Measurements from ENCODE around the gene SUGCT. TPM values are rescaled to one million over a fixed set of nuclear protein-coding genes. Genes with fewer than 3 reads are reported as not detected.

Gene SUGCT
- polyA plus RNA-seq, 1 experiment, result 12.5 TPM

GRCh38 chr7:40604601-40605438 lies 470.0 kb downstream of the SUGCT start:
- CTCF ChIA-PET, result interaction anchor here (0.6 to 7.3 kb wide), 26 partner anchors 9 to 1100 kb away, joined by 3 to 97 read pairs (median 4); partner anchors contain the start of gene INHBA
- Histone ChIP-seq H3K27me3 (ENCODE audit: control insufficient read depth, insufficient read depth, low read length) (no peaks in the 10 kb centered on the region), H3K9me3 (ENCODE audit: control insufficient read depth, insufficient read depth, low read length) (peaks cover 4% of the 10 kb centered on the region; the same call in 1 of the 2 replicates), H3K4me3 (ENCODE audit: low read depth, low read length) (no peak overlapping the region), H3K27ac (ENCODE audit: low read depth, low read length) (no peak overlapping the region)
- peak; percentile 21 for DNase-seq (ENCODE audit: low read depth, low spot score)
- peak; percentile 84 for TF ChIP-seq CTCF (IDR thresholded peaks at IDR 0.05; ENCODE audit: low read depth, low read length)
- POLR2A ChIA-PET, result no interaction called here

GRCh38 chr7:40608321-40609075 lies 473.7 kb downstream of the SUGCT start:
- no peak overlapping the region for H3K4me3 ChIP-seq (ENCODE audit: low read depth, low read length)
- POLR2A ChIA-PET, result no interaction called here
- no peak for TF ChIP-seq CTCF (IDR thresholded peaks at IDR 0.05; ENCODE audit: low read depth, low read length)
- DNase-seq (ENCODE audit: low read depth, low spot score), result no peak
- no peaks in the 10 kb centered on the region for H3K27me3 ChIP-seq (ENCODE audit: control insufficient read depth, insufficient read depth, low read length)
- H3K9me3 ChIP-seq (ENCODE audit: control insufficient read depth, insufficient read depth, low read length), result no peaks in the 10 kb centered on the region
- no peak overlapping the region for H3K27ac ChIP-seq (ENCODE audit: low read depth, low read length)
- CTCF ChIA-PET, result interaction anchor here (5.6 to 7.3 kb wide), 2 partner anchors 279 to 376 kb away, joined by 67 to 97 read pairs; no protein-coding TSS in a partner anchor

GRCh38 chr7:40610461-40610860 lies 475.7 kb downstream of the SUGCT start:
- CTCF ChIA-PET, result interaction anchor here (1.0 to 7.3 kb wide), 2 partner anchors 281 to 1095 kb away, joined by 4 to 97 read pairs; no protein-coding TSS in a partner anchor

GRCh38 chr7:40611095-40611871 lies 476.5 kb downstream of the SUGCT start:
- ChIA-PET CTCF (interaction anchor here (0.7 to 7.3 kb wide), 4 partner anchors 77 to 1094 kb away, joined by 3 to 97 read pairs (median 4); no protein-coding TSS in a partner anchor), POLR2A (no interaction called here)
- no peak overlapping the region for H3K27ac ChIP-seq (ENCODE audit: low read depth, low read length)
- no peak for TF ChIP-seq CTCF (IDR thresholded peaks at IDR 0.05; ENCODE audit: low read depth, low read length)
- H3K27me3 ChIP-seq (ENCODE audit: control insufficient read depth, insufficient read depth, low read length), result no peaks in the 10 kb centered on the region
- H3K9me3 ChIP-seq (ENCODE audit: control insufficient read depth, insufficient read depth, low read length), result no peaks in the 10 kb centered on the region
- DNase-seq (ENCODE audit: low read depth, low spot score), result no peak
- H3K4me3 ChIP-seq (ENCODE audit: low read depth, low read length), result no peak overlapping the region

More at GRCh38 chr7:40610461-40610860, 475.7 kb downstream of the SUGCT start:
- no peak overlapping the region for H3K27ac ChIP-seq (ENCODE audit: low read depth, low read length)
- H3K27me3 ChIP-seq (ENCODE audit: control insufficient read depth, insufficient read depth, low read length), result no peaks in the 10 kb centered on the region
- no peak for DNase-seq (ENCODE audit: low read depth, low spot score)
- no peaks in the 10 kb centered on the region for H3K9me3 ChIP-seq (ENCODE audit: control insufficient read depth, insufficient read depth, low read length)
- POLR2A ChIA-PET, result no interaction called here
- H3K4me3 ChIP-seq (ENCODE audit: low read depth, low read length), result no peak overlapping the region
- no peak for TF ChIP-seq CTCF (IDR thresholded peaks at IDR 0.05; ENCODE audit: low read depth, low read length)

Data from AG04450 (cell line).